T47D (cell line): ENCODE results near the gene WIZ.
"Not testable (repeated sequence)": the region's sequence is repeated elsewhere in the genome, so short reads cannot be mapped to it uniquely, and the experiment has no call there.

ENCODE experiments used
- DNase-seq, 2 experiments: peaks; one replicate each; pipeline versions ENCODE4 v3.0.0 to v3.0.0-alpha.2; 2011 to 2012; ENCODE audit warnings: low read depth in 1 of 2, low spot score in 1 of 2
- JUND ChIP-seq: IDR thresholded peaks from 2 replicates; pipeline ENCODE4 v1.6.1; 2012; ENCODE audit warnings: low read depth
- in situ Hi-C: cut with HindIII; loops from 2 replicates; pipeline ENCODE4 v1.10.0; 2016; ENCODE audit warnings: low sequenced_read_pairs, low pct_unique_long_range_greater_than_20kb

The WIZ gene

GRCh38 chr19:15449620-15450527 is at the start of gene WIZ:
WIZ (minus strand) TSS chr19:15449956; CDS start chr19:15448307, 1,649 bp downstream.
- in situ Hi-C loops = no loop called here
- peak; percentile 76 to 84 for DNase-seq
- TF ChIP-seq JUND = no peak

- DNase-seq = peak in 1 of 2 experiments; percentile 93
- TF ChIP-seq JUND = no peak
These were observed 49.2 kb upstream of the WIZ start for GRCh38 chr19:15498910-15499309.

GRCh38 chr19:15498156-15498858 is 48.6 kb upstream of the WIZ start:
- TF ChIP-seq JUND = no peak
- DNase-seq = no peak
- in situ Hi-C loops = no loop called here

More at GRCh38 chr19:15498910-15499309, 49.2 kb upstream of the WIZ start:
- in situ Hi-C loops = no loop called here

- in situ Hi-C loops = no loop called here
- no peak for DNase-seq
- no peak for TF ChIP-seq JUND
These were observed 45.4 kb upstream of the WIZ start for GRCh38 chr19:15495151-15495550.

GRCh38 chr19:15488489-15489226 is 38.9 kb upstream of the WIZ start:
- in situ Hi-C loops = no loop called here
- TF ChIP-seq JUND = peak; percentile 78; the same call in 1 of the 2 replicates
- DNase-seq = peak in 1 of 2 experiments; percentile 91

GRCh38 chr19:15487038-15487437 is 37.3 kb upstream of the WIZ start:
- in situ Hi-C loops = no loop called here
- no peak for DNase-seq
- no peak for TF ChIP-seq JUND

GRCh38 chr19:15485768-15486167 is 36.0 kb upstream of the WIZ start:
- DNase-seq = peak in 1 of 2 experiments; percentile 57
- in situ Hi-C loops = not testable (repeated sequence)

- DNase-seq, in situ Hi-C loops: not testable (repeated sequence)
These were observed 31.2 kb upstream of the WIZ start for GRCh38 chr19:15480996-15481395.

- TF ChIP-seq JUND = no peak
- peak in 1 of 2 experiments; percentile 92 for DNase-seq
- in situ Hi-C loops = no loop called here
These were observed 29.9 kb upstream of the WIZ start, which contains the start of gene PGLYRP2 for GRCh38 chr19:15479391-15480345. PGLYRP2 (minus strand) TSS chr19:15479501; CDS start chr19:15479371, 130 bp downstream.

- no peak for DNase-seq
- TF ChIP-seq JUND = no peak
- in situ Hi-C loops = no loop called here
These were observed 26.6 kb upstream of the WIZ start for GRCh38 chr19:15476325-15476724.

GRCh38 chr19:15475611-15476010 is 25.9 kb upstream of the WIZ start:
- DNase-seq = no peak
- TF ChIP-seq JUND = no peak
- in situ Hi-C loops = no loop called here
